ENCODE results near the gene CLEC4G. TPM values are rescaled to one million over a fixed set of nuclear protein-coding genes. Genes with fewer than 3 reads are reported as not detected.

CLEC4G gene
- total and polyA plus RNA-seq, 2 of the 8 experiments (the other 6 are each of a cell fraction or from before 2014, with no cell fraction given) = 0.35 to 2.9 TPM

- H3K27me3 ChIP-seq (replicated peaks in 1 of 4; ENCODE audit: control insufficient read depth in 3 of 4, extremely low read depth in 1 of 4, insufficient read depth in 3 of 4, low read length in 3 of 4) = no peaks in the 10 kb centered on the region; a peak in 1 of 7 replicates
- no peak overlapping the region for H4K8ac ChIP-seq (ENCODE audit: extremely low read depth, insufficient read depth, low read length)
- H3K79me2 ChIP-seq (ENCODE audit: control insufficient read depth in 1 of 2, insufficient read depth in 2 of 2, low read length in 2 of 2) = no peaks in the 10 kb centered on the region
- H3K27ac ChIP-seq (ENCODE audit: low read depth, low read length) = no peak overlapping the region
- no peak overlapping the region for H2AK5ac ChIP-seq (ENCODE audit: low read depth, low read length)
- no peak overlapping the region for H4K91ac ChIP-seq (replicated peaks; ENCODE audit: insufficient read length, low read length)
- WGBS, 2 experiments (ENCODE audit: extremely low coverage in 1 of 2, insufficient coverage in 1 of 2, insufficient read length in 1 of 2, insufficient replicate concordance in 2 of 2, low coverage in 1 of 2, low lambda C conversion rate in 2 of 2, missing lambda C conversion rate in 1 of 2) = 71% methylated on average over 2 of the region's 2 CpGs; no CpG with 5 or more reads in 1 of the 2 experiments
- FAIRE-seq (no peak), DNase-seq (ENCODE audit: low read depth in 1 of 2, low spot score in 2 of 2) (no peak)
- H3K79me1 ChIP-seq (ENCODE audit: low read depth, low read length) = no peaks in the 10 kb centered on the region
- H3K23ac ChIP-seq (ENCODE audit: insufficient read length) = no peak overlapping the region
- no peak overlapping the region for H2BK20ac ChIP-seq (ENCODE audit: low read length)
- no peak overlapping the region for H3K56ac ChIP-seq (replicated peaks; ENCODE audit: insufficient read length, low read depth, low read length)
- no peak overlapping the region for H3K9ac ChIP-seq (replicated peaks in 1 of 4; ENCODE audit: extremely low read depth in 1 of 4, low read depth in 3 of 4, low read length in 3 of 4)
- no peaks in the 10 kb centered on the region for H3K36me3 ChIP-seq (ENCODE audit: control insufficient read depth in 2 of 4, insufficient read depth in 4 of 4, low read length in 3 of 4)
- H3K4me2 ChIP-seq (ENCODE audit: insufficient read depth in 1 of 2, low read depth in 2 of 2, low read length in 2 of 2) = no peak overlapping the region
- H3K9me3 ChIP-seq (ENCODE audit: insufficient read depth in 2 of 2, low read depth in 1 of 2, low read length in 1 of 2) = no peaks in the 10 kb centered on the region; a peak in 1 of 4 replicates
- H4K20me1 ChIP-seq (replicated peaks in 1 of 2; ENCODE audit: control insufficient read depth in 1 of 2, insufficient read depth in 2 of 2, low read length in 2 of 2) = peaks cover 0 to 2% of the 10 kb centered on the region in 2 experiments
- no peak overlapping the region for H3K4ac ChIP-seq (replicated peaks; ENCODE audit: insufficient read length, low read depth, low read length)
- H2BK120ac ChIP-seq (replicated peaks; ENCODE audit: low read depth, low read length) = no peak overlapping the region
- no peak overlapping the region for H4K5ac ChIP-seq (ENCODE audit: insufficient read length, low read depth, low read length)
- no peak overlapping the region for H2BK5ac ChIP-seq (ENCODE audit: low read depth, low read length)
- 0 out of 2 replicates have a peak overlapping the region, but pooled peaks have one; percentile 72 for H2BK15ac ChIP-seq (ENCODE audit: low read length)
- CTCF ChIA-PET (ENCODE audit: partially characterized antibody) = interaction anchor here (0.8 to 2.9 kb wide), 7 partner anchors 14 to 130 kb away, joined by 3 to 21 read pairs (median 4); partner anchors contain the start of gene TRAPPC5
- H3K4me1 ChIP-seq (replicated peaks in 1 of 4; ENCODE audit: control insufficient read depth in 3 of 4, insufficient read depth in 4 of 4, low read length in 3 of 4) = peaks cover 0 to 16% (median 8%) of the 10 kb centered on the region in 4 experiments; a peak in 5 of 7 replicates
- peak overlapping the region; percentile 58; the same call in 1 of the 2 replicates for H2AFZ ChIP-seq (ENCODE audit: low read length)
- H2BK12ac ChIP-seq (ENCODE audit: low read depth, low read length) = no peak overlapping the region
- POLR2A ChIA-PET (ENCODE audit: partially characterized antibody) = interaction anchor here (0.7 to 1.1 kb wide), 3 partner anchors 9 to 11 kb away, joined by 3 to 4 read pairs (median 4); no protein-coding TSS in a partner anchor
- H3K23me2 ChIP-seq (ENCODE audit: low read depth, low read length) = no peaks in the 10 kb centered on the region
- no peak overlapping the region for H3K14ac ChIP-seq (ENCODE audit: insufficient read length)
- H3K18ac ChIP-seq (ENCODE audit: extremely low read depth, low read length) = no peak overlapping the region; the same call in 1 of the 2 replicates
- H3K4me3 ChIP-seq (ENCODE audit: extremely low read depth in 1 of 4, insufficient read depth in 2 of 4, low read depth in 3 of 4, low read length in 4 of 4) = no peak overlapping the region
- TF ChIP-seq KDM1A (IDR thresholded peaks at IDR 0.05; ENCODE audit: borderline replicate concordance, low read length) = no peak
- TF ChIP-seq SRF (IDR thresholded peaks at IDR 0.05; ENCODE audit: low read depth, low read length) = no peak
- no peak for TF ChIP-seq TEAD4 (IDR thresholded peaks at IDR 0.05; ENCODE audit: low read depth, low read length)
- TF ChIP-seq SP2 (IDR thresholded peaks at IDR 0.05; ENCODE audit: low read length) = no peak
- TF ChIP-seq RBBP5 (IDR thresholded peaks at IDR 0.05; ENCODE audit: borderline replicate concordance, low read depth, low read length) = no peak
- no peak for TF ChIP-seq SIN3A (conservative IDR thresholded peaks at IDR 0.05 in 1 of 2, IDR thresholded peaks at IDR 0.05 in 1 of 2; ENCODE audit: low read depth in 1 of 2, low read length in 2 of 2)
- no peak for TF ChIP-seq RFX5 (IDR thresholded peaks at IDR 0.05; ENCODE audit: borderline replicate concordance, low read depth, low read length)
- no peak for TF ChIP-seq TCF12 (IDR thresholded peaks at IDR 0.05; ENCODE audit: low read depth, low read length)
- no peak for TF ChIP-seq RXRA (IDR thresholded peaks at IDR 0.05; ENCODE audit: insufficient read depth, low read depth, low read length)
- TF ChIP-seq GABPA (IDR thresholded peaks at IDR 0.05; ENCODE audit: borderline replicate concordance, insufficient read depth, low read length) = no peak
- TF ChIP-seq CEBPB (IDR thresholded peaks at IDR 0.05; ENCODE audit: low read depth, low read length) = no peak
- no peak for TF ChIP-seq BRCA1 (IDR thresholded peaks at IDR 0.05; ENCODE audit: low read depth, low read length)
- no peak for TF ChIP-seq HDAC2 (IDR thresholded peaks at IDR 0.05; ENCODE audit: borderline replicate concordance in 1 of 2, low read depth in 2 of 2, low read length in 2 of 2)
- TF ChIP-seq TAF1 (IDR thresholded peaks at IDR 0.05; ENCODE audit: low read depth, low read length) = no peak
These were observed 32.9 kb downstream of the CLEC4G start for GRCh38 chr19:7699003-7699402.

Data from H1 (cell line).